ENCODE results near the gene GLUD1. TPM values are rescaled to one million over a fixed set of nuclear protein-coding genes. Genes with fewer than 3 reads are reported as not detected.
"Not testable (repeated sequence)": the region's sequence is repeated elsewhere in the genome, so short reads cannot be mapped to it uniquely, and the experiment has no call there.

GLUD1 gene
- total RNA-seq, 4 donors from 2014 or later = 200 to 262 (median 230) TPM

DNA sequence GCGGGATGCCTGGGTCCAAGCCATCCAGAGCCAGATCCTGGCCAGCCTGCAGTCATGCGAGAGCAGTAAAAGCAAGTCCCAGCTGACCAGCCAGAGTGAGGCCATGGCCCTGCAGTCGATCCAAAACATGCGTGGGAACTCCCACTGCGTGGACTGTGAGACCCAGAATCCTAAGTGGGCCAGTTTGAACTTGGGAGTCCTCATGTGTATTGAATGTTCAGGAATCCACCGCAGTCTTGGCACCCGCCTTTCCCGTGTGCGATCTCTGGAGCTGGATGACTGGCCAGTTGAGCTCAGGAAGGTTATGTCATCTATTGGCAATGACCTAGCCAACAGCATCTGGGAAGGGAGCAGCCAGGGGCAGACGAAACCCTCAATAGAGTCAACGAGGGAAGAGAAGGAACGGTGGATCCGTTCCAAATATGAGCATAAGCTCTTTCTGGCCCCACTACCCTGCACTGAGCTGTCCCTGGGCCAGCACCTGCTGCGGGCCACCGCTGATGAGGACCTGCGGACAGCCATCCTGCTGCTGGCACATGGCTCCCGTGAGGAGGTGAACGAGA, 85.4 kb downstream of the GLUD1 start:
- WGBS, 2 donors = 83 to 88% methylated on average over 8 to 16 of the region's 18 CpGs
- DNase-seq (ENCODE audit: low spot score in 2 of 2); intact Hi-C loops (cut with DNase I; ENCODE audit: low total_unique reads); H3K4me3 ChIP-seq (ENCODE audit: low read depth, poor library complexity, severe bottlenecking): not testable (repeated sequence)

DNA sequence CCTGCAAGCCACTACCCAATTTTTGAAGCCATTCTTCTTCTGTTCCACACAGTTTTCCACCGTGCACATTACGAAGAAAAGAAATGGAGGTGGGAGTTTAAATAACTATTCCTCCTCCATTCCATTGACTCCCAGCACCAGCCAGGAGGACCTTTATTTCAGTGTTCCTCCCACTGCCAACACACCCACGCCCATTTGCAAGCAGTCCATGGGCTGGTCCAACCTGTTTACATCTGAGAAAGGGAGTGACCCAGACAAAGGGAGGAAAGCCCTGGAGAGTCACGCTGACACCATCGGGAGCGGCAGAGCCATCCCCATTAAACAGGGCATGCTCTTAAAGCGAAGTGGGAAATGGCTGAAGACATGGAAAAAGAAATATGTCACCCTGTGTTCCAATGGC, 86.3 kb downstream of the GLUD1 start:
- intact Hi-C loops (cut with DNase I; ENCODE audit: low total_unique reads); H3K4me3 ChIP-seq (ENCODE audit: low read depth, poor library complexity, severe bottlenecking); DNase-seq (ENCODE audit: low spot score in 2 of 2): not testable (repeated sequence)
- 56 to 86% methylated on average over 7 of the region's 7 CpGs for WGBS, 2 donors

- intact Hi-C loops (cut with DNase I; ENCODE audit: low total_unique reads) = not testable (repeated sequence)
These were observed 87.0 kb downstream of the GLUD1 start for GRCh38 chr10:87007674-87008073.

DNA sequence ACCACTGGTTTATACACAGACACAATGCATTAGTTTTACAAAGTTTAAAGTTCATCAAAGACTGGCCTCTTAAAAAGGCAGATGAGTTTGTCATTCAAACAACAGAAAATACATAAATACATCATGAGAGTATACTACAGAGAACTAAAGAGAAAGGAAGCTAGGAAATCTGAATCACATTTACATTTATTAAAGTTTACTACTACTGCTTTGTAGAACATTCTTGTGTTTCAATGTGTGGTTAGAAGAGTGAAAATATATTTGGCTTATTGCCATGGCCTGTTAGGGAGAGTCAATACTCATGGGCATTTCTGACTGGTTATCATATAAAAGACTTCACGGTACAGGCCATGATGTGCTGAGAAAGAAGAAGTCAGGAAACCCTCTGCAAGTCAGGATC, 87.5 kb downstream of the GLUD1 start:
- H3K4me3 ChIP-seq (ENCODE audit: low read depth, poor library complexity, severe bottlenecking); intact Hi-C loops (cut with DNase I; ENCODE audit: low total_unique reads); DNase-seq (ENCODE audit: low spot score in 2 of 2): not testable (repeated sequence)
- WGBS, 2 donors = 60 to 67% methylated on average over 1 of the region's 1 CpG

More at GRCh38 chr10:87007674-87008073, 87.0 kb downstream of the GLUD1 start:
- WGBS, 2 donors = 92 to 97% methylated on average over 5 to 6 of the region's 6 CpGs
- H3K4me3 ChIP-seq (ENCODE audit: low read depth, poor library complexity, severe bottlenecking); DNase-seq (ENCODE audit: low spot score in 2 of 2): not testable (repeated sequence)

DNA sequence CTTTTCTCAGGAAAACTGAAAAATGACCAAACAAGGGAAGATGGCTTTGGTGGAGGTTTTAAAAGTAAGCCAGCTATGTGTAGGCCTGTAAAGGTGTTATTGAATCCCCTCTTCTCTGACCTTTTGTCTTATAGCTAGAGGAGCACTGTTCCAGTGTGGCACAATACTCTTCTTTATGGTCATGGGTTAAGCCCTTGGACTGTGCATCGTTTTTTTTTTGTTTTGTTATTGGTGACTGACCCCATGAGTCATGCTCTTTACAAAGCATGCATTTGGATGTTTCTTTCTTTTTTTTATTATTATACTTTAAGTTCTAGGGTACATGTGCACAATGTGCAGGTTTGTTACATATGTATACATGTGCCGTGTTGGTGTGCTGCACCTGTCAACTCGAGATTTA, 94.2 kb downstream of the GLUD1 start:
- 71 to 79% methylated on average over 3 of the region's 3 CpGs for WGBS, 2 donors
- no peak for TF ChIP-seq POLR2A (IDR thresholded peaks at IDR 0.05)
- TF ChIP-seq, protein P1, sequence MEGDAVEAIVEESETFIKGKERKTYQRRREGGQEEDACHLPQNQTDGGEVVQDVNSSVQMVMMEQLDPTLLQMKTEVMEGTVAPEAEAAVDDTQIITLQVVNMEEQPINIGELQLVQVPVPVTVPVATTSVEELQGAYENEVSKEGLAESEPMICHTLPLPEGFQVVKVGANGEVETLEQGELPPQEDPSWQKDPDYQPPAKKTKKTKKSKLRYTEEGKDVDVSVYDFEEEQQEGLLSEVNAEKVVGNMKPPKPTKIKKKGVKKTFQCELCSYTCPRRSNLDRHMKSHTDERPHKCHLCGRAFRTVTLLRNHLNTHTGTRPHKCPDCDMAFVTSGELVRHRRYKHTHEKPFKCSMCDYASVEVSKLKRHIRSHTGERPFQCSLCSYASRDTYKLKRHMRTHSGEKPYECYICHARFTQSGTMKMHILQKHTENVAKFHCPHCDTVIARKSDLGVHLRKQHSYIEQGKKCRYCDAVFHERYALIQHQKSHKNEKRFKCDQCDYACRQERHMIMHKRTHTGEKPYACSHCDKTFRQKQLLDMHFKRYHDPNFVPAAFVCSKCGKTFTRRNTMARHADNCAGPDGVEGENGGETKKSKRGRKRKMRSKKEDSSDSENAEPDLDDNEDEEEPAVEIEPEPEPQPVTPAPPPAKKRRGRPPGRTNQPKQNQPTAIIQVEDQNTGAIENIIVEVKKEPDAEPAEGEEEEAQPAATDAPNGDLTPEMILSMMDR (IDR thresholded peaks at IDR 0.05) = no peak
- intact Hi-C loops (cut with DNase I; ENCODE audit: low total_unique reads) = no loop called here
- H3K4me3 ChIP-seq (ENCODE audit: low read depth, poor library complexity, severe bottlenecking) = no peak overlapping the region
- no peak for DNase-seq (ENCODE audit: low spot score in 2 of 2)

Other genes starting within 250 kb of the GLUD1 start
- gene MMRN2, start 137.2 kb downstream of the GLUD1 start, total RNA-seq = 10 to 100 TPM; 24.5 to 50.8 (median 40.2) TPM
- gene SNCG, start 136.2 kb downstream of the GLUD1 start, total RNA-seq = 10 to 100 TPM; 26.5 to 62.9 (median 41.1) TPM
- gene ADIRF, start 126.4 kb downstream of the GLUD1 start, total RNA-seq = 100 to 1,000 TPM in 1 of 4 donors, 10 to 100 TPM in 3; 72.0 to 125 (median 80.4) TPM
- gene FAM25A, start 74.5 kb downstream of the GLUD1 start, total RNA-seq = 100 to 1,000 TPM; 430 to 795 (median 736) TPM
- gene SHLD2, start 363 bp upstream of the GLUD1 start, total RNA-seq = 10 to 100 TPM; 14.9 to 26.2 (median 21.6) TPM
- 1 to 10 TPM in 3 of 4 donors, under 1 TPM in 1; 0.84 to 2.5 (median 2.4) TPM for gene NUTM2A, start 130.6 kb upstream of the GLUD1 start, total RNA-seq